Fibroblast of lung (primary cell): ENCODE results near the gene HDAC3.

Experiments
- CTCF ChIP-seq, 2 donors: IDR thresholded peaks in 1 of 2; conservative IDR thresholded peaks in 1 of 2; 1 replicate in 1 of 2; 2 replicates in 1 of 2; pipeline ENCODE4 v1.5.1; 2011 to 2012; ENCODE audit warnings: low read length in 2 of 2, control low read depth in 1 of 2, inconsistent platforms in 1 of 2, low read depth in 1 of 2, mild to moderate bottlenecking in 1 of 2
- EZH2 ChIP-seq: IDR thresholded peaks from 2 replicates; pipeline ENCODE4 v1.5.1; 2012; ENCODE audit warnings: low read length, control low read depth, mild to moderate bottlenecking; ENCODE audit errors: missing control alignments

- TF ChIP-seq EZH2 = no peak
- TF ChIP-seq CTCF (conservative IDR thresholded peaks at IDR 0.05 in 1 of 2, IDR thresholded peaks at IDR 0.05 in 1 of 2; ENCODE audit: low read depth in 1 of 2, low read length in 2 of 2) = no peak
These were observed 21.4 kb upstream of the HDAC3 start for GRCh38 chr5:141657937-141658545.
